ENCODE data around the gene NCBP2. TPM values are rescaled to one million over a fixed set of nuclear protein-coding genes. Genes with fewer than 3 reads are reported as not detected.
A peak's percentile ranks its signal among the peaks of the same experiment; 100 is the strongest.

The NCBP2 gene
- total RNA-seq (2014; rRNA removed; shearing (Covaris generic)), result 67.8 and 82.8 TPM in 2 replicates

DNA sequence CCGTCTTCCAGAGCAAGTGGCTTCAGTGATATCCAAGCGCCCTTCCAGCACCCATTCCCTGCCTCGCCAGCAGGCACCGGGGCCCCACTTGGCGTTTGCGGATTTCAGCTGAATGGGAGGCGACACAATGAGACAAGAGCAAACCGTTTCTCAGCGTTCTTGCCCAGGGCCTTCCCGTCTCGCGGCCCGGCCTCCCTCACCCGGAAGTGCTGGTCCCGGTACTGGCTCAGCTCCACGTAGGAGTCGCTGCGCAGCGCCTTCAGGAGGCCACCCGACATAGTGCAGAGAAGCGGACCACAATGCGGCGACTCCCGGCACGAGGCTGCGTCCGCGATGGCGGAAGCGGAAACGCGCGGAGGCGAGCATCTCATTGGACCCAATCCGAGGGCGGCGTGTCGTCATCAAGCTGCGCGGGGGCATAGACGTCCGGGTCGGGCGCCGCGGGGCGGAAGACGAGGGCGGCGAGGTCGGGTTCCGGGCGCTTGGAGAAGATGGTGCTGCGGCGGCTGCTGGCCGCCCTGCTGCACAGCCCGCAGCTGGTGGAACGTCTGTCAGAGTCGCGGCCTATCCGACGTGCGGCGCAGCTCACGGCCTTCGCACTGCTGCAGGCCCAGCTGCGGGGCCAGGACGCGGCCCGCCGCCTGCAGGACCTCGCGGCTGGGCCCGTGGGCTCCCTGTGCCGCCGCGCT lies at the start of gene NCBP2:
Gene NCBP2 (minus strand): TSS at position 303 of the 689 bp plus-strand sequence. CDS start 25 bp downstream, at position 278.
- Histone ChIP-seq H3K36me3 (replicated peaks; ENCODE audit: control insufficient read depth, insufficient read depth, low read length) (peaks cover 14% of the 10 kb centered on the region), H3K27me3 (ENCODE audit: control insufficient read depth, insufficient read depth, low read length) (no peaks in the 10 kb centered on the region), H3K4me3 (ENCODE audit: insufficient read depth, low read depth, low read length) (peak within 1 kb of the TSS; percentile 98)
- peak; percentile 96 for DNase-seq

DNA sequence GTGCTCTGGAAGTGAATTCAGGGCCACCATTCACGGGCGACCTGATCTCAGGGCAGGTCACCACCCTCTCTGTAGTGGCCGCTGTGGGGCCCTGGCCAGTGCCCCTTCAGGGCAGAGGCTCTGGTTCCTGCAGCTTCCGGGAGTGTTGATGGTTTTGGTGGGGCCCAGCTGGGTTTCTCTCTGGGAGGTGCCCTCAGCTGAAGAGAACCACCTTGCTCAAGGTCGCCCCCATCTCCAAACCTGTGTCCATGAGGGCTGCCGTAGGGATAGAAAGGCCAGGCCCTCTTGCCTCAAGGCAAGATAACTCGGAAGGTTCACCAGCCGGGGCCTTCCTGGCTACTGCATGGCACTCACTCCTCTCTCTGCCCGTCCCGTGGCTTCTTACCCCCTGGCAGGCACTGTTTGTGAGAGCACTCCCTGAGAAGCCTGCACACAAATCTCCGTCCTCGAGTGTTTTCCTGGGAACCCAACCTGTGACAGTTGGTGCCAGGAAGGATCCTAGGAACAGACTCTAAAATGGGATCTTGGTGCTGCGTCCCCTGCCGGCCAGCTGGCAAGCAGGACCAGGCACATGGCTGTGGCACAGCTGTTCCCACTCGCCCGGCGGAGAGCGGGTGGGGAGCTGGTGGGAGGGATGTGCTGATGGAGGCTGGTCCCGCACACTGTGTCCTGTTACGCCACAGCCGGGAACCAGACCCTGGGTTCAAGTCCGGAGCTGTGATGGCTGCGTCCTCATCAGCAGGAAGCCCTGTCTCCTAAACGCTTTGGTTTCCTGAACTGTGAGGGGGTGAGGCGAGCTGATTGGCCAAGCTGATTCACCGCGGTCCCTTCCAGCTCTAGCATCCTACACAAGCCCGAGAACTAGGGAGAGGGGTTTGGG lies 49.5 kb upstream of the NCBP2 start:
- no peak overlapping the region for H3K4me3 ChIP-seq (ENCODE audit: insufficient read depth, low read depth, low read length)
- H3K27me3 ChIP-seq (ENCODE audit: control insufficient read depth, insufficient read depth, low read length), result no peaks in the 10 kb centered on the region
- H3K36me3 ChIP-seq (replicated peaks; ENCODE audit: control insufficient read depth, insufficient read depth, low read length), result no peaks in the 10 kb centered on the region
- DNase-seq, result peak; percentile 54

DNA sequence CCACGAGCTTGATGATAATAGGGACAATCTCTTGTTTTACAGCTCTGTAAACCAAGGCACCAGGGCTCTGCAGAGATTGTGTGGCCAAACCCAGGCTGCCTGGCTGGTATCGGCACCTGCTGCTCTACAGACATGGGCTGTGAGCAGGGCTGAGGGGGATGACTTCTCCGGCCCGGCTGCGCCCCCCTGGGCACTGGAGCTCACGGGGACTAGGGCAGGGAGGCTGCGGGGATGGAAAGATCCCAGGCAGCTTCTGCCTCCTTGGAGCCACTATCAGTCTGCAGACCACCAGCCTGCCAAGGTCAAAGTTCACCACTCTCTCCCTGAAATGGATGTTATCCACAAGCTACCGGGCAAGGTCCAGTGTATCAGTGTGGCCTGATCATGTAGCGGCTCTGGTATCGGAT lies 48.3 kb upstream of the NCBP2 start:
- peak; percentile 35 for DNase-seq
- no peaks in the 10 kb centered on the region for H3K36me3 ChIP-seq (replicated peaks; ENCODE audit: control insufficient read depth, insufficient read depth, low read length)
- H3K4me3 ChIP-seq (ENCODE audit: insufficient read depth, low read depth, low read length), result no peak overlapping the region
- no peaks in the 10 kb centered on the region for H3K27me3 ChIP-seq (ENCODE audit: control insufficient read depth, insufficient read depth, low read length)

DNA sequence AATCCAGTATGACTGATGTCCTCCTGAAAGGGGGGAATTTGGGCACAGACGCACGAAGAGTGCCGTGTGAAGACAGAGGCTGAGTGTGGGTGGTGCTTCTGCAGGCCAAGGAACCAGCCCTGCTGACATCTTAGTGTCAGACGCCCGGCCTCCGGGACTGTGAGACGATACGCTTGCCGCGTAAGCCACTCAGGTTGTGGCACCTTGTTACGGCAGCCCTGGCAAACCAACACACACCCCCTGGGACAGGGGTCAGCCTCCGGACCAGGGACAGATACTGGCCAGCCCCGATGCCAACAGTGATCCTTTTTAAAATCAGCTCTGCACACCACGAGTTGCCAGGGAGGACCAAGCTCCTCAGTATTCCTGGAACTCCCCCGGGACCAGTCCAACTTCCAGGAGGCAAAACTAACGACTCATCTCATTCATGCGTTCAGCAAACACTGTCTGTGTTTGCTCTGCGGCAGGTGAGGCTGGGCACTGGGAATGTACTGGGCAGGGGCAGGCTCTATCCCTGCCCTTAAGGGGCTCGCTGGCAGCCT lies 47.5 kb upstream of the NCBP2 start:
- no peak for DNase-seq
- Histone ChIP-seq H3K36me3 (replicated peaks; ENCODE audit: control insufficient read depth, insufficient read depth, low read length) (no peaks in the 10 kb centered on the region), H3K27me3 (ENCODE audit: control insufficient read depth, insufficient read depth, low read length) (no peaks in the 10 kb centered on the region), H3K4me3 (ENCODE audit: insufficient read depth, low read depth, low read length) (no peak overlapping the region)

DNA sequence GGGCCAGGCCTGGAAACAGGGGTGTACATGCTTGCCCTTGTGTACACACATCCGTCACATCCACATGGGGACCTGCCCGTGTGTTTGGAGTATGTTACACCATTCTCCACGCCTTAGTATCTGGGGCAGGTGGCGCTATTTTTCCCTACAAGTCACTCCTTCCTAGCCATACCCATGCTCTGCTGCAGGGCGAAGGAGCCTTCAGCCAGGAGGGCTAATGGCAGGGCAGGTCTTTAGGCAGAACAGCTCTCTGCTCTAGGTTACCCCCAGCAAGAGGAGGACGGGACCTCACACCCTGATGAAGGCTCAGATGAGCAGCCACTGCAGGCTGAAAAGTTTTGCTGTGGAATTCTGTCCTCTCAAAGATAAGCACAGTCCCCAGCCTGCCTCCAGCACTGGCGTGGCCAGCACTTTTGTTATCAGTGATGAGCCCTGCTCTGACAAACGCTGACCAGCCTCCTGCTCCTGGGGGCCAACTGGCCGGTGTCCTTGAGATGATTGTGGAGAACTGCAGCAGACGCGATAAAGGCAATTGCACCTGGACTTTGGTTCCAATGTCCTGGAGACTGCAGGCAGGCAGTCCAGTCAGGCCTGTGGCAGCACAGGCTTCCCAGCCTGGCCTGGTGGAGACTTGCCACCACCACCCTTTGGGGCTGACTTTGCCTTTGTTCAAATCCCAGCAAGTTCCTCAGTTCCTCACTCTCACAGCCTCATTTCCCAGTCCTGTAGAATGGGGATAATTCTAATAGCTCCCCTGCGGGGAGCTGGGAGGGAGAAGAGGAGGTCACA lies 46.1 kb upstream of the NCBP2 start:
- DNase-seq, result peak; percentile 81
- H3K4me3 ChIP-seq (ENCODE audit: insufficient read depth, low read depth, low read length), result no peak overlapping the region
- no peaks in the 10 kb centered on the region for H3K36me3 ChIP-seq (replicated peaks; ENCODE audit: control insufficient read depth, insufficient read depth, low read length)
- H3K27me3 ChIP-seq (ENCODE audit: control insufficient read depth, insufficient read depth, low read length), result no peaks in the 10 kb centered on the region

DNA sequence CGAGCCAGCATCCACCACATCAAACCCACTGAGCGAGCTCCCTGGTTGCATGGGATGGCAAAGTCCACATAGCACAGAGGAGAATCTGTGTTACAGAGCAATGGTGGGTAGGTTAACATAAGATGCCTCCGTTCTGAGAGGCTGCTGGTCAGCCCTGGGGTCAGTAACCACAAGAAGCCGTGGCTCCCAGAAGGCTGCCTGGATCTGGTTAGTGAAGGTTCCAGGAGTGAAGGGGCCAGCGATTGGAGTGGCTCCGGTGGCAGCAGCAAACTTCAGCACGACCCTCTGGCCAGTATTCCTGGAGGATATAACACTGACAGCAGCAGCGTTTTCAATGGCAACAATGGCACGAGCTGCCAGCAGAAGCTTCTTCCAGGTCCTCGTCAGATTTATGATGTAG lies 44.7 kb upstream of the NCBP2 start:
- Histone ChIP-seq H3K36me3 (replicated peaks; ENCODE audit: control insufficient read depth, insufficient read depth, low read length) (no peaks in the 10 kb centered on the region), H3K27me3 (ENCODE audit: control insufficient read depth, insufficient read depth, low read length) (no peaks in the 10 kb centered on the region), H3K4me3 (ENCODE audit: insufficient read depth, low read depth, low read length) (no peak overlapping the region)
- DNase-seq, result no peak

DNA sequence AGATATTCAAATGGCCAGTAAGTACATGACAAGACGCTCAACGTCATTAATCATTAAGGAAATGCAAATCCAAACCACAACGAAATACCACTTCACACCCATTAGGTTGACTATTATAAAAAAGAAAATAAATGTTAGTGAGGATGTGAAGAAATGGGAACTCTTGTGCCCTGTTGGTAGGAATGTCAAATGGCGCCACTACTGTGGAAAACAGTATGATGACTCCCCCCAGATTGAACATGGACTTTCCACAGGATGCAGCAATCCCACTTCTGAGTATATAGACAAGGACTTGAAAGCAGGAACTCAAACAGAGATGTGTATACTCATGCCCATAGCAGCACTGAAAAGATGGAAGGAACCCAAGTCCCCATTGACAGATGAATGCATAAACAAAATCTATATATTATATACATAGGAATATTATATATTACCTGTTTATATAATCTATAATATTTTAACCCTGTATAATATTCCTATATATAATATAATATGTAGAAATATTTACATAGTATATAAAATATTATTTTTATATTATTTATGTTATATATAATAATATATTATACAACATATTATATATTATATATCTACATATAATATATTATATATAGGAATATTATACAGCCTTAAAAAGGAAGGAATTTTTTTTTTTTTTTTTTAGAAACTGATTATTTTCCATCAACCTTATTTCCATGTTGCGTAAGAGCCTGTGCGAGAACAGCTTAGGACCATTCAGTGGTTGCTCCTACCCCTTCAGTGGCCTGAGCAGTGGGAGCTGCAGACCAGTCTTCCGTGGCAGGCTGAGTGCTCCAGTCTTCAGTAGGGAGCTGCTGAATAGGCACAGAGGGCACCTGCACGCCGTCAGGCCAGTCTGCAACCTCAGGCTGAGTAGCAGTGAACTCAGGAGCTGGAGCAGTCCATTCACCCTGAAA lies 43.9 kb upstream of the NCBP2 start:
- Histone ChIP-seq H3K36me3 (replicated peaks; ENCODE audit: control insufficient read depth, insufficient read depth, low read length) (no peaks in the 10 kb centered on the region), H3K27me3 (ENCODE audit: control insufficient read depth, insufficient read depth, low read length) (no peaks in the 10 kb centered on the region), H3K4me3 (ENCODE audit: insufficient read depth, low read depth, low read length) (no peak overlapping the region)
- no peak for DNase-seq

DNA sequence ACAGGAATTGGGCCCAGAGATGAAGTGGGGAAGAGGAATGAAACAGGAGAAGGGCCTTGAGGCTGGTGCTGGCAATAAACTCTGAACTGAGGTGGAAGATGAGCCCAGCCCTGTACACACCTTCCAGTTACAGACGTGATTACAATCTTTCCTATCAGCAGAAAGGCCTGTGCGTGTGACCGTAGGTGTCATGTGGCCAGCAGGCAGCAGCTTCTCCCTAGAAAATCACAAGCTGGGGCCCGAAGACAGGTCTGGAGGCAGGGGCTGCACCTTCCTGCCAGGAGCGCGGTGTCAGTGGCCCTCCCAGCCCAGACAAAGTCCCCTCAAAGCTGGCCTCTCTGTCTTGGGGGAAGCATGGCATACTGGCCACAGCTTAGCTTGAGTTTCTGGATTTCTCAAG lies 43.0 kb upstream of the NCBP2 start:
- H3K27me3 ChIP-seq (ENCODE audit: control insufficient read depth, insufficient read depth, low read length), result no peaks in the 10 kb centered on the region
- no peaks in the 10 kb centered on the region for H3K36me3 ChIP-seq (replicated peaks; ENCODE audit: control insufficient read depth, insufficient read depth, low read length)
- no peak for DNase-seq
- H3K4me3 ChIP-seq (ENCODE audit: insufficient read depth, low read depth, low read length), result no peak overlapping the region

DNA sequence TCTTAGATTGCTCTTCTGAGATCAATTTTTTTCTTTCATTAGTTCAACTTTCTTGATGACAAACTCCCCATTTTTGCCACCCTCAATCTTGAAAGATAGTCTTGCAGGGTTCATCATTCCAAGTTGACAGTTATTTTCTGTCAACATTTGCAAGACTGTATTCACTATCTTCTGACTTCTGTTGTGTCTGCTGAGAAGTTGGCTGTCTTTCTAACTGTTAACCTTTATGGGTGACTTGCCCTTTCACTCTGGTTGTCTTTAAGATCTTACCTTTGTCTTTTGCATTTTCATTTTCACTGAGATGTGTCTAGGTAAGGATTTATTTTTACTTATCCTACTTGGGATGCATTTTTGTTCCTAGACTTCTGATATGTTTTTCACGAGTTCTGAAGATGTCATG lies 40.9 kb upstream of the NCBP2 start:
- no peaks in the 10 kb centered on the region for H3K36me3 ChIP-seq (replicated peaks; ENCODE audit: control insufficient read depth, insufficient read depth, low read length)
- no peak overlapping the region for H3K4me3 ChIP-seq (ENCODE audit: insufficient read depth, low read depth, low read length)
- DNase-seq, result no peak
- H3K27me3 ChIP-seq (ENCODE audit: control insufficient read depth, insufficient read depth, low read length), result no peaks in the 10 kb centered on the region; the same call in 1 of the 2 replicates

DNA sequence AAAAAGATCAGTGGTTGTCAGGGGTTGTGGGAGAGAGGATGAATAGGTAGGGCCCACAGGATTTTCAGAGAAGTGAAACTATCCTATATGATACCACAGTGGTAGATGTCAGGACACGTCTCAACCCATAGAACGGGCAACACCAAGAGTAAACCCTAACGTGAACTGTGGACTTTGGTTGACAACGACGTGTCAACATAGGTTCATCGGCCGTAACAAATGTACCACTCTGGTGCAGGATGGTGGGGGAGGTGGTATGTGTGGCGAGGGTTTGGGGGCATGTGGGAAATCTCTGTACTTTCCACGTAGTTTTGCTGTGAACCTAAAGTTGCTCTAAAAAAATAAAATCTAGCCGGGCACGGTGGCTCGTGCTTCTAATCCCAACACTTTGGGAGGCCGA lies 39.3 kb upstream of the NCBP2 start:
- H3K27me3 ChIP-seq (ENCODE audit: control insufficient read depth, insufficient read depth, low read length), result no peaks in the 10 kb centered on the region; the same call in 1 of the 2 replicates
- no peak overlapping the region for H3K4me3 ChIP-seq (ENCODE audit: insufficient read depth, low read depth, low read length)
- no peaks in the 10 kb centered on the region for H3K36me3 ChIP-seq (replicated peaks; ENCODE audit: control insufficient read depth, insufficient read depth, low read length)
- no peak for DNase-seq

DNA sequence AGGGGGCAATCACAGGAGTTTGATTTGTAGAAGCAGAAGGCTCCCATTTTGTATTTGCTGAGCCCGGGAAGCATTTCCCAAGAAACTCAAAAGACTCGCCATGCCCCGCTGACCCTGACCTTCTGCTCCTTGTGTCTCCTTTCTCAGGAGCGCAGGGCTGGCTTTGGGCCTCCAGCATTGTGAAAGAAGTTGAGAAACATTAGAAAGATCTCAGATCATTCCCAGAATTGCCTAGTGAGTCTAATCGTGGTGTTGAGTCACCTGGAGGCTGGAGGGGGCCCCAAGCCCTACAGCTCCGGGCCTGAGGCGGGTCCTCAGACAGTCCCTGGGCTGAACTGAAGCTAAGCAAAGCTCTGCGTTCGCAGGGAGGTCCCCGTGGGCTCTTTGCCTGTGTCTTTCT lies 37.2 kb upstream of the NCBP2 start:
- Histone ChIP-seq H3K4me3 (ENCODE audit: insufficient read depth, low read depth, low read length) (no peak overlapping the region), H3K27me3 (ENCODE audit: control insufficient read depth, insufficient read depth, low read length) (no peaks in the 10 kb centered on the region; the same call in 1 of the 2 replicates), H3K36me3 (replicated peaks; ENCODE audit: control insufficient read depth, insufficient read depth, low read length) (no peaks in the 10 kb centered on the region)
- peak; percentile 51 for DNase-seq

DNA sequence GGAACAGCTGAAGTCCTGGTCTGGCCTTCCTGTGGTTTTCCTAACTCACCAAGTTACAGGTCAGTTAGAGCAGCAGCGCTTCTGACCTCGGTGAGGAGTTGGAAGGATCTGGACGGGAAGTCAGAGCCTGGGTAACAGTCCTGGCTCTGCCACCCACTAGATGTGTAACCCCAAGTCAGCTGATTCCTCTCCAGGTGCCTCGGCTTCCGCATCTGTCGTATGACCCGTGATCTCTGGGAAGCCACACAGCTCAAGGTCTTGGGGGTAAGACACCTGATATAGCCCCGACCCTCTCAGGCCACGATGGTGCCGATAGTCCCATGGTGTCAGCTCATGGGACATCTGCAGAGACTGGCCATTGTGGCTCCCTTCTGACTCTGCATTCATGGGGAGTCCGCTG lies 34.6 kb upstream of the NCBP2 start:
- no peak overlapping the region for H3K4me3 ChIP-seq (ENCODE audit: insufficient read depth, low read depth, low read length)
- no peak for DNase-seq
- no peaks in the 10 kb centered on the region for H3K36me3 ChIP-seq (replicated peaks; ENCODE audit: control insufficient read depth, insufficient read depth, low read length)
- H3K27me3 ChIP-seq (ENCODE audit: control insufficient read depth, insufficient read depth, low read length), result no peaks in the 10 kb centered on the region; the same call in 1 of the 2 replicates

DNA sequence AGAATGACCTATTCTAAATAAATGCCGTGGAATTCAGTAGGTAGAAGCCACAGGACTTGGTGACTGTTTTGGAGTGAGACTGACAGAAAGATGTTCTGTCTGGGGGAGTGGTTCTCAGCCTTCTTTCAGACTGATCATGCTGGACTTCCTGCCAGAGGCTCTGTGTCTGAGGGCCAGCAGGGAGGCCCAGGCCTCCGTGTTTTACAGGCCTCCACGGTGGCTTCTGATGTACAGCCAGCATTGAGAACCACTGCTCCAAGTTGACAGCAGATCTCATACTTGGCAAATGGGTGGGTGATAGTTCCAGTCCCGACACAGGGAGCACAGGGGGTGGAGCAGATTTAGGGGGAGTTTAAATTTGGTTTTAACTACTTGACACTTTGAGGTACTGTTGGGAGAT lies 33.0 kb upstream of the NCBP2 start:
- no peak for DNase-seq
- Histone ChIP-seq H3K36me3 (replicated peaks; ENCODE audit: control insufficient read depth, insufficient read depth, low read length) (no peaks in the 10 kb centered on the region), H3K4me3 (ENCODE audit: insufficient read depth, low read depth, low read length) (no peak overlapping the region), H3K27me3 (ENCODE audit: control insufficient read depth, insufficient read depth, low read length) (peaks cover 12% of the 10 kb centered on the region)
